ENCODE measurements around the gene TVP23C.
"Not testable (repeated sequence)": the region's sequence is repeated elsewhere in the genome, so short reads cannot be mapped to it uniquely, and the experiment has no call there.

TVP23C gene

DNA sequence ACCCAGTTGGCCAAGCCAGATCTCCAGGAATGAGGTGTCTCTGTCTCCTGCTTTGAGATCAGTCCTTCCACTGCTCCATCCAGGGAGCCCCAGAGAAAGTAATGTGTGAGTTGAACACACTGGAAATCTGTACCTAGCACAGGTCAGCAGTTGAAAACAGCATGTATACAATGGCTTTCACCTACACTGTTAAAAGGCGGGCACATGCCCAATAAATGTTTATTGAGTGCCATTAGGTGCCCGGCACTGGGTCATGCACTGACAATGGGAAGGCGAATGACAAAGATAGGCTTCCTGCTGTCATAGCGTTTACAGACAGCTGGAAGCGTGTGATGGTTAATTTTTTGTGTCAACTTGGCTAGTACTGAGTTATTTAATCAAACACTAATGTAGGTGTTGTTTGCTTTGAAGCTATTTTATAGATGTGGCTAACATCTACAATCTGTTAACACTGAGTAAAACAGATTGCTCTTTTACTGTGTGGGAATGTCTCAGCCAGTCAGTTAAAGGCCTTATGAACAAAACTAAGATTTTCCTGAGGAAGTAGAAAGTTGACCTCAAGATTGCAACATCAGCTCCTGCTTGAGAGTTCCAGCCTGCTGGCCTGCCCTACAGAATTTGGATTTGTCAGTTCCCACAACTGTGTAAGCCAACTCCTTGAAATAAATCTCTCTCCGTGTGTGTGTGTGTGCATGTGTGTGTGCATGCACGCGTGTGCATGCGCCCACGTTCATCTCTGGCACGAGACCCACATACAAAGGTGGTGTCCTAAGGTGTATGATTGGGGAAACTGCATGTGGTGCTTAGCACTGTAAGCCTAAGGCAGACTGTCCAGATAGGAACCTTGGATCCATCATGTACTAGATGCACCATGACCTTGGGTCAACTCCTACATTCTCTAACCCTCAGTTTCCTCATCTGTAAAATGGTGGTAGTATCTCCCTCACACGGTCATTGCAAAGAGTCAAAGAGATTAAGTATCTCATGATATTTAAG, 38.0 kb downstream of the TVP23C start:
- not testable (repeated sequence) for H3K4me3 ChIP-seq (ENCODE audit: insufficient read length, low read depth); DNase-seq (ENCODE audit: low read depth, low spot score); H3K9me3 ChIP-seq (ENCODE audit: insufficient read depth, low read length); H3K4me1 ChIP-seq (ENCODE audit: insufficient read depth, insufficient read length); H3K36me3 ChIP-seq (ENCODE audit: insufficient read depth, insufficient read length, low read length); H3K27me3 ChIP-seq (ENCODE audit: insufficient read depth, insufficient read length); H3K9ac ChIP-seq (ENCODE audit: insufficient read length, low read depth)

DNA sequence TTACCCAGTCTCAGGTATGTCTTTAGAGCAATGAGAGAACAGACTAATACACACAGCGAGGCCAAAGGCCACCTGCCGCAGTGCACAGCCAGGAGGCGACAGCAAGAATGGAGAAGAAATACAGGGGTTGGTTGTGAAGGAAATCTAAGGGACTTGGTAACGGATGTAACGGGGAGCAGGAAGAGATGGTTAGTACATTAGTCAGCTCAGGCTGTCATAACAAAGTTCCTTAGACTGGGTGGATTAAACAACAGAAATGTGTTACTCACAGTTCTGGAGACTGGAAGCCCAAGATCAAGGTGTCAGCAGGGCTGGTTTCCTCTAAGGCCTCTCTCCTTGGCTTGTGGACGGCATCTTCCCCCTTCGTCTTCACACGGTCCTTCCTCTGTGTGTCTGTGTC, 47.1 kb downstream of the TVP23C start:
- peaks cover 47% of the 10 kb centered on the region for H3K36me3 ChIP-seq (ENCODE audit: insufficient read depth, insufficient read length, low read length)
- H3K27me3 ChIP-seq (ENCODE audit: insufficient read depth, insufficient read length), result no peaks in the 10 kb centered on the region
- H3K4me1 ChIP-seq (ENCODE audit: insufficient read depth, insufficient read length), result no peaks in the 10 kb centered on the region
- H3K4me3 ChIP-seq (ENCODE audit: insufficient read length, low read depth), result no peak overlapping the region
- no peaks in the 10 kb centered on the region for H3K9me3 ChIP-seq (ENCODE audit: insufficient read depth, low read length)
- TF ChIP-seq SUZ12 (IDR thresholded peaks at IDR 0.05; ENCODE audit: extremely low read depth, insufficient read depth, insufficient read length), result no peak
- H3K9ac ChIP-seq (ENCODE audit: insufficient read length, low read depth), result no peak overlapping the region
- no peak for DNase-seq (ENCODE audit: low read depth, low spot score)

DNA sequence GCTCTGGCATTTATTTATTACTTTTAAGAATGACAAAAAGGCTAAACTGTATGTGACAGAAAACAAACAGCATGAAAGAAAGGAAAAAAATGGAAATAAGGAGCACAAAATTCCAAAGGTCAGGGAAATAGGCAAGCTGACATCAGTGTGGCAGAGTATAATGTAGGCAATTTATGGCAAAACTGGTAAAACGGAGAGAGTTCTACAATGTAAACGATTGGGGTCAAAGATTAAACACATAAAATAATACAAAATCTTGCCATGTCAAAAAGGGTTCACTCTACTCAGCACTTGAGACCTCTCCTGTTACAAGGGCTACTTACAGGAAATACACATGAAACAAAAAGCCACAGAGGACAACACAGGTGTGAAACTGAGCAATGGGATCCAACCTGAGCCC, 48.8 kb downstream of the TVP23C start:
- TF ChIP-seq SUZ12 (IDR thresholded peaks at IDR 0.05; ENCODE audit: extremely low read depth, insufficient read depth, insufficient read length) (no peak), ZNF274 (IDR thresholded peaks at IDR 0.05; ENCODE audit: low read depth, low read length) (no peak), YY1 (IDR thresholded peaks at IDR 0.05; ENCODE audit: insufficient read depth, insufficient read length) (no peak)
- Histone ChIP-seq H3K4me3 (ENCODE audit: insufficient read length, low read depth) (no peak overlapping the region), H3K36me3 (ENCODE audit: insufficient read depth, insufficient read length, low read length) (peaks cover 52% of the 10 kb centered on the region)

DNA sequence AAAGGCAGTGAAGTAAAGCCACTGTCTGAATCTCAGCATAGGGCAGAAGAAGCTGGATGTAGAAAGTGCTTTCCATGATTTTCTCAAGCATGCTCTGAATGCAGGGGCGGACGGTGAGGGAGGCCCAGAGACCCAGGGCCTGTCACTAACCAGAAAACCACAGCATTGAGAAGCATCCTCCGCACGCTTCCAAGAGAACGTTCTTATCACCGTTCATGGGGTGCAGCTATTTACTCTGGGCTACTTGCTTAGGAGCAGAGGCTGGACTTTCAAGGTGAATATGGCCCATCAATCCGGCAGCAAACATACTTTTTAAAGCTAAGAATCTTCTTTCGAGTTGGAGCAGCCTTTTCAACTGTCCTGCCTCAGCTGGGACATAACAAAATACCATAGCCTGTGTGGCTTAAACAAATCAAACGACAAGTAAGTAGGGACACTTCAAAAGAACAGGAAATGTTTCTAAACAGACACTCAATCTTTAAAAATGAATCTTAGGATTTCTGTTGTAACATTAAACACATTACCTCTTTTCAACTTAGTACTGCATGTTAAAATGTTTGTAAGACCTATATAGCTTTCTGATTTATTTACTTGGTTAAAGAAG, 49.3 kb downstream of the TVP23C start:
- Histone ChIP-seq H3K36me3 (ENCODE audit: insufficient read depth, insufficient read length, low read length) (peaks cover 50% of the 10 kb centered on the region), H3K4me1 (ENCODE audit: insufficient read depth, insufficient read length) (no peaks in the 10 kb centered on the region), H3K27me3 (ENCODE audit: insufficient read depth, insufficient read length) (no peaks in the 10 kb centered on the region), H3K9me3 (ENCODE audit: insufficient read depth, low read length) (no peaks in the 10 kb centered on the region), H3K9ac (ENCODE audit: insufficient read length, low read depth) (no peak overlapping the region), H3K4me3 (ENCODE audit: insufficient read length, low read depth) (no peak overlapping the region)
- no peak for DNase-seq (ENCODE audit: low read depth, low spot score)
- TF ChIP-seq ZNF274 (IDR thresholded peaks at IDR 0.05; ENCODE audit: low read depth, low read length) (no peak), SUZ12 (IDR thresholded peaks at IDR 0.05; ENCODE audit: extremely low read depth, insufficient read depth, insufficient read length) (no peak), YY1 (IDR thresholded peaks at IDR 0.05; ENCODE audit: insufficient read depth, insufficient read length) (no peak)

More for the DNA sequence above, 48.8 kb downstream of the TVP23C start:
- Histone ChIP-seq H3K9ac (ENCODE audit: insufficient read length, low read depth) (no peak overlapping the region), H3K27me3 (ENCODE audit: insufficient read depth, insufficient read length) (no peaks in the 10 kb centered on the region), H3K9me3 (ENCODE audit: insufficient read depth, low read length) (no peaks in the 10 kb centered on the region), H3K4me1 (ENCODE audit: insufficient read depth, insufficient read length) (no peaks in the 10 kb centered on the region)
- no peak for DNase-seq (ENCODE audit: low read depth, low spot score)

DNA sequence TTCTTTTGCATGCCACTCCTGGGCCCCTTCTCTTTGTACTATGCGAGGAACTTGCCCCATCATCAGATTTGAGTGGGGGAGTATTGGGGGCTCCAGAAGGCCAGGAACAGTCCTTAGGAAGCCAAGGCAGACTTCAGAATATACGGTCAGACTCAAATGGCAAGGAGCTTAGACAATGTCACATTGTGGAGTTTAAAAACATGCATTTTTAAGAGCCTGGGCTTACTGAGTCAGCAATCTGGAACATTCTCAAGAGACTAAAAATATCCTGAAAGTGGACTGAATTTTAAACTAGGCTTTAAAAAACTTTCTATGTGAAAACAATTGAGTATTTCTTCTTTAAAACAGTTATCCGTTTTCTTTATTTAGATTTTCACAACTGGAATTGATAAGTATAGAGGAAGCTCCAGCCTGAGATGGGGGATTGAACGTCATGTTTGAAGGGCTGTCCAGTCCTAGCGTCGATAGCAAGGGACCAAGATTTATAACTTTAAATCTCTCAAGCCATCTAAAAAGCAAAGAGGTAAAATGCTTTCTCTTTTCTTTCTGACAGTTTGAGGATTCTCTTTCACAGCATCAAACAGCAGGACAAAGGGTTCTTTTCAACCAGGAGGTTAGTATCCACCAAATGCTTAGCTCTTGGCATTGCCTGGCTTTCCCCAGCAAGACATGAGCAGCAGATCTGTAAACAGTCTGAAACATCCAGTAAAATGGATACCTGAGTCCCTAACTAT, 50.1 kb downstream of the TVP23C start:
- Histone ChIP-seq H3K4me1 (ENCODE audit: insufficient read depth, insufficient read length) (peaks cover 2% of the 10 kb centered on the region), H3K27me3 (ENCODE audit: insufficient read depth, insufficient read length) (no peaks in the 10 kb centered on the region), H3K4me3 (ENCODE audit: insufficient read length, low read depth) (no peak overlapping the region), H3K36me3 (ENCODE audit: insufficient read depth, insufficient read length, low read length) (peaks cover 49% of the 10 kb centered on the region), H3K9me3 (ENCODE audit: insufficient read depth, low read length) (no peaks in the 10 kb centered on the region), H3K9ac (ENCODE audit: insufficient read length, low read depth) (no peak overlapping the region)
- no peak for TF ChIP-seq YY1 (IDR thresholded peaks at IDR 0.05; ENCODE audit: insufficient read depth, insufficient read length)
- TF ChIP-seq ZNF274 (IDR thresholded peaks at IDR 0.05; ENCODE audit: low read depth, low read length), result no peak
- TF ChIP-seq SUZ12 (IDR thresholded peaks at IDR 0.05; ENCODE audit: extremely low read depth, insufficient read depth, insufficient read length), result no peak
- DNase-seq (ENCODE audit: low read depth, low spot score), result no peak

DNA sequence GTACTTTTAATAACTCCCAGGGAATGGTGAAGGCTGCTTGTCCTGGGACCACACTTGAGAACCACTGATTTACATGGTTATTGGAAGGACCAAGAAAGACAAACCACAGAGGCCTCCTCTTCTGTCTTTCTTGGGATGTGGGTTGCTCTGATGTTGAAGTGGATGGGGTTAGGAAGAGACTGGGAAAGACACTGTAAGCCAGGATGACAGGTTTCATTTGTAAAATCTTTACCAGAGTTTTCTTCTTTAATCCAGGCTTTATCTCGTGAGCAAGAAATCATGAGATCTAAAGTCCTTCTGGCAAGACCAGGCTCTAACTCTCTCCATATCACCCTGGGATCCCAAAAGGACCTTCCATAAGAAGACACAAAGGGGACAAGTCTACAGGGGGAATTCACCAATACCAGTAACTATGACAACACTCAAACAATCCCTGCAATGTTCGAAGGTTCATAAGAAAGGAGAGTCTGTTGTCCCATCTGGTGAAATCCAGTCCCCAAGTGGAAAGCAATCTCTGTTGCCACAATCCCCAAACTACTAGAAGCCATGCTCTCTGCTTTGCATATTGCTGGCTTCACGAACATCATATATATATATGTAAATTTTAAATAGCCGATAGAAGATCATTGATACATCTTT, 51.1 kb downstream of the TVP23C start:
- TF ChIP-seq YY1 (IDR thresholded peaks at IDR 0.05; ENCODE audit: insufficient read depth, insufficient read length) (no peak), SUZ12 (IDR thresholded peaks at IDR 0.05; ENCODE audit: extremely low read depth, insufficient read depth, insufficient read length) (no peak), ZNF274 (IDR thresholded peaks at IDR 0.05; ENCODE audit: low read depth, low read length) (no peak)
- DNase-seq (ENCODE audit: low read depth, low spot score), result no peak
- Histone ChIP-seq H3K4me3 (ENCODE audit: insufficient read length, low read depth) (no peak overlapping the region), H3K9ac (ENCODE audit: insufficient read length, low read depth) (no peak overlapping the region), H3K27me3 (ENCODE audit: insufficient read depth, insufficient read length) (no peaks in the 10 kb centered on the region), H3K4me1 (ENCODE audit: insufficient read depth, insufficient read length) (peaks cover 2% of the 10 kb centered on the region), H3K36me3 (ENCODE audit: insufficient read depth, insufficient read length, low read length) (peaks cover 56% of the 10 kb centered on the region), H3K9me3 (ENCODE audit: insufficient read depth, low read length) (no peaks in the 10 kb centered on the region)

DNA sequence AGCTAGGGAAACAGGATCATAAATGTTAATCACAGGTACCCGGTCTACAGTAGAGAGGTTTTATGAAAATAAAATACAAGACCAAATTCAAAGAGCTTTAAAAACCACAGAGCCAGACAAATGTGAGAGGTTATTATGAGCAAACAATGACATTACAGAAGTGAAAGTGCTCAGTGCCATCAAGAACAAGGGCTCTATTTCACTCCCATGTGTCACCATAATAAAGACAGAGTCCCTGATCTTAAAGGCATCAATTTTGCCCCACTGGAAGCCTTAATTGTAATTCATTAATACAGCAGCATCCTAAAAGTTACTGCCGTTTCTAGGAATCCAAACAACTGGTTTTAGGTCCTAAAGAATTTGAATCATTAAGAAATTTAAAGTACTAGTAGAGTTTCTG, 52.1 kb downstream of the TVP23C start:
- Histone ChIP-seq H3K36me3 (ENCODE audit: insufficient read depth, insufficient read length, low read length) (peaks cover 52% of the 10 kb centered on the region), H3K9ac (ENCODE audit: insufficient read length, low read depth) (no peak overlapping the region), H3K4me3 (ENCODE audit: insufficient read length, low read depth) (no peak overlapping the region), H3K4me1 (ENCODE audit: insufficient read depth, insufficient read length) (peaks cover 2% of the 10 kb centered on the region), H3K9me3 (ENCODE audit: insufficient read depth, low read length) (no peaks in the 10 kb centered on the region), H3K27me3 (ENCODE audit: insufficient read depth, insufficient read length) (no peaks in the 10 kb centered on the region)
- TF ChIP-seq SUZ12 (IDR thresholded peaks at IDR 0.05; ENCODE audit: extremely low read depth, insufficient read depth, insufficient read length) (no peak), ZNF274 (IDR thresholded peaks at IDR 0.05; ENCODE audit: low read depth, low read length) (no peak), YY1 (IDR thresholded peaks at IDR 0.05; ENCODE audit: insufficient read depth, insufficient read length) (no peak)
- no peak for DNase-seq (ENCODE audit: low read depth, low spot score)

All from NT2/D1 (cell line).